Measurements from ENCODE around the gene GTPBP4.

GTPBP4 gene

GRCh38 chr10:955127-955819, 33.0 kb upstream of the GTPBP4 start:
- H3K9me3 ChIP-seq (ENCODE audit: control insufficient read depth in 1 of 2, low read length in 2 of 2) = no peaks in the 10 kb centered on the region
- H3K4me3 ChIP-seq (ENCODE audit: low read depth in 1 of 2, low read length in 2 of 2) = no peak overlapping the region
- H3K27ac ChIP-seq (ENCODE audit: low read length) = no peak overlapping the region
- no peaks in the 10 kb centered on the region for H3K4me1 ChIP-seq (ENCODE audit: control insufficient read depth in 1 of 2, insufficient read depth in 2 of 2, low read length in 2 of 2)
- H3K27me3 ChIP-seq (ENCODE audit: low read depth, low read length) = no peaks in the 10 kb centered on the region
- no peaks in the 10 kb centered on the region for H3K36me3 ChIP-seq (ENCODE audit: control insufficient read depth in 1 of 2, insufficient read depth in 2 of 2, low read length in 2 of 2)

DNA sequence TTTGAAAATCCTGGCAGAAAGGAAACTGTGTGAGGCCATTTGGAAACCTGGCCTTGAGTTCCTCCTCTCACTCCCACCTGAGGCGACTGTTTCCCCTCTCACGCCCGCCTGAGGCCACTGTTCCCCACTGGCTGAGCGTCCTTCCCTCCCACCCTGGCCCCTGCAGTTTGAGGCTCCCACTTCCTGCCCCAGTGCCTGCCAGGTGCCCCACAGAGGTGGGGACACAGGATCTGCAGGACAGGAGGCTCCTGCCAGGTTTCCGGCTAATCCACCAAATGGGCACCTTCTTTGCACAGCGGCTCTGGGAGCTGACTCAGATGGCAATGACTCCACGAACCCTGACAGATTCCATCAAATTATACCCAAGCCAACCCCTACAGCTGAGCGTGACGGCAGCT, 32.4 kb upstream of the GTPBP4 start:
- Histone ChIP-seq H3K27ac (ENCODE audit: low read length) (no peak overlapping the region), H3K4me3 (ENCODE audit: low read depth in 1 of 2, low read length in 2 of 2) (no peak overlapping the region)

DNA sequence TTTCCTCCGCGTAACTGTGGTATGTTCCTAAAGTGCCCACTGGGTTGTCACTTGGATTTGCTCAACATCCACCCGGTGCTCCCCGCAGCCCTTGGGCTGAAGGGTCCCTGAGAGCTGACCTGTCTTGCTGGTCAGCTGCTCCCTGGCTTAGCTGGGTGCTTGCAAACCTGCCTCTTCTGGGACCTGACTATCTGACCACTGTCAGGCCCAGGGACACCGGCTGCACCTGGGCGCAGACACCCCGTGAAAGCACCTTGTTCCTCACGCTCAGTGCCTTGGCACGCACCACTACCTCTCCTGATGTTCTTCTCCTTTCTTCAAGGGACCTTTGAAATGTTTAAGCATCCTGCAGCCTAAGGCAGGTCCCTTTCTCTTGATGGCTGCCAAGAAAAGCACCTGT, 30.1 kb upstream of the GTPBP4 start:
- no peaks in the 10 kb centered on the region for H3K4me1 ChIP-seq (ENCODE audit: control insufficient read depth in 1 of 2, insufficient read depth in 2 of 2, low read length in 2 of 2)
- H3K27ac ChIP-seq (ENCODE audit: low read length) = no peak overlapping the region
- no peaks in the 10 kb centered on the region for H3K36me3 ChIP-seq (ENCODE audit: control insufficient read depth in 1 of 2, insufficient read depth in 2 of 2, low read length in 2 of 2)
- H3K4me3 ChIP-seq (ENCODE audit: low read depth in 1 of 2, low read length in 2 of 2) = no peak overlapping the region
- H3K27me3 ChIP-seq (ENCODE audit: low read depth, low read length) = no peaks in the 10 kb centered on the region
- no peaks in the 10 kb centered on the region for H3K9me3 ChIP-seq (ENCODE audit: control insufficient read depth in 1 of 2, low read length in 2 of 2)

More for the DNA sequence above, 32.4 kb upstream of the GTPBP4 start:
- no peaks in the 10 kb centered on the region for H3K36me3 ChIP-seq (ENCODE audit: control insufficient read depth in 1 of 2, insufficient read depth in 2 of 2, low read length in 2 of 2)
- no peaks in the 10 kb centered on the region for H3K4me1 ChIP-seq (ENCODE audit: control insufficient read depth in 1 of 2, insufficient read depth in 2 of 2, low read length in 2 of 2)
- H3K9me3 ChIP-seq (ENCODE audit: control insufficient read depth in 1 of 2, low read length in 2 of 2) = no peaks in the 10 kb centered on the region
- H3K27me3 ChIP-seq (ENCODE audit: low read depth, low read length) = no peaks in the 10 kb centered on the region

GRCh38 chr10:958856-959255, 29.4 kb upstream of the GTPBP4 start:
- Histone ChIP-seq H3K27ac (ENCODE audit: low read length) (no peak overlapping the region), H3K36me3 (ENCODE audit: control insufficient read depth in 1 of 2, insufficient read depth in 2 of 2, low read length in 2 of 2) (no peaks in the 10 kb centered on the region), H3K27me3 (ENCODE audit: low read depth, low read length) (no peaks in the 10 kb centered on the region), H3K4me1 (ENCODE audit: control insufficient read depth in 1 of 2, insufficient read depth in 2 of 2, low read length in 2 of 2) (no peaks in the 10 kb centered on the region), H3K9me3 (ENCODE audit: control insufficient read depth in 1 of 2, low read length in 2 of 2) (no peaks in the 10 kb centered on the region), H3K4me3 (ENCODE audit: low read depth in 1 of 2, low read length in 2 of 2) (no peak overlapping the region)

- no peaks in the 10 kb centered on the region for H3K4me1 ChIP-seq (ENCODE audit: control insufficient read depth in 1 of 2, insufficient read depth in 2 of 2, low read length in 2 of 2)
- no peak overlapping the region for H3K4me3 ChIP-seq (ENCODE audit: low read depth in 1 of 2, low read length in 2 of 2)
- no peaks in the 10 kb centered on the region for H3K27me3 ChIP-seq (ENCODE audit: low read depth, low read length)
- no peaks in the 10 kb centered on the region for H3K36me3 ChIP-seq (ENCODE audit: control insufficient read depth in 1 of 2, insufficient read depth in 2 of 2, low read length in 2 of 2)
- H3K27ac ChIP-seq (ENCODE audit: low read length) = no peak overlapping the region
- H3K9me3 ChIP-seq (ENCODE audit: control insufficient read depth in 1 of 2, low read length in 2 of 2) = no peaks in the 10 kb centered on the region
Observed at GRCh38 chr10:962342-962741, 25.9 kb upstream of the GTPBP4 start.

- no peaks in the 10 kb centered on the region for H3K27me3 ChIP-seq (ENCODE audit: low read depth, low read length)
- no peak overlapping the region for H3K4me3 ChIP-seq (ENCODE audit: low read depth in 1 of 2, low read length in 2 of 2)
- no peaks in the 10 kb centered on the region for H3K4me1 ChIP-seq (ENCODE audit: control insufficient read depth in 1 of 2, insufficient read depth in 2 of 2, low read length in 2 of 2)
- H3K9me3 ChIP-seq (ENCODE audit: control insufficient read depth in 1 of 2, low read length in 2 of 2) = no peaks in the 10 kb centered on the region
- no peaks in the 10 kb centered on the region for H3K36me3 ChIP-seq (ENCODE audit: control insufficient read depth in 1 of 2, insufficient read depth in 2 of 2, low read length in 2 of 2)
- H3K27ac ChIP-seq (ENCODE audit: low read length) = no peak overlapping the region
Observed at GRCh38 chr10:963186-963585, 25.0 kb upstream of the GTPBP4 start.

GRCh38 chr10:963655-964054, 24.6 kb upstream of the GTPBP4 start:
- Histone ChIP-seq H3K36me3 (ENCODE audit: control insufficient read depth in 1 of 2, insufficient read depth in 2 of 2, low read length in 2 of 2) (no peaks in the 10 kb centered on the region), H3K27ac (ENCODE audit: low read length) (no peak overlapping the region), H3K9me3 (ENCODE audit: control insufficient read depth in 1 of 2, low read length in 2 of 2) (no peaks in the 10 kb centered on the region), H3K27me3 (ENCODE audit: low read depth, low read length) (no peaks in the 10 kb centered on the region), H3K4me1 (ENCODE audit: control insufficient read depth in 1 of 2, insufficient read depth in 2 of 2, low read length in 2 of 2) (no peaks in the 10 kb centered on the region), H3K4me3 (ENCODE audit: low read depth in 1 of 2, low read length in 2 of 2) (no peak overlapping the region)

DNA sequence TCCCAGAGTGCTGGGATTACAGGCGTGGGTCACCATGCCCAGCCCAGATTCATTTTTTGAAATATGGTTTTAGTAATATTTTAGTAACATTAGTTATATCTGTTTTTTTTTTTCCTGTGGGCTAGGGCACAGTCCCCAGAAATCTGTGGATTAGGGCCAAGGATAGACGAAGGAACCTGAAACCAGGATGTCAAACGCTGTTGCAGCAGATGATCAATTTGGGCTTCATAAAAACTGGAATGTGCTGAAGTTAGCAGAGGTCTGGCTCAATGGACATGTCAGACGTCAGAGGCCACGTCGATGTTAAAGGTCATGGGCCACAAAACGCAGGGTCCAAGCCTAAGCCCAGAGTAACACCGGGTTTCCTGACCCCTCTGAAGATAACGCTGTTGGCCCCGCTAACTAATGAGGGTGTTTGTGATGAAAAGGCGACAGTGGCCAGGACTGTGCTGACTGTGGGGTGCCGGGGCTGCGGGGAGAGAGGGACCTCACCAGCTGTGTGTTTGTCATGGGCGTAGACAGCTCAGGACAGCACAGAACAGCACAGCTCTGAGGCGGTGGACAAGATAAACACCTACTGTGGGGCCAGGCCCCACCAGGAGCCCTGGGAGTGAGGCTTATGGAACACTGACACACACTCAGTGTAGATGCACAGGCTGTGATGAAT, 23.8 kb upstream of the GTPBP4 start:
- Histone ChIP-seq H3K27ac (ENCODE audit: low read length) (no peak overlapping the region), H3K27me3 (ENCODE audit: low read depth, low read length) (no peaks in the 10 kb centered on the region), H3K4me3 (ENCODE audit: low read depth in 1 of 2, low read length in 2 of 2) (no peak overlapping the region), H3K4me1 (ENCODE audit: control insufficient read depth in 1 of 2, insufficient read depth in 2 of 2, low read length in 2 of 2) (no peaks in the 10 kb centered on the region), H3K9me3 (ENCODE audit: control insufficient read depth in 1 of 2, low read length in 2 of 2) (no peaks in the 10 kb centered on the region), H3K36me3 (ENCODE audit: control insufficient read depth in 1 of 2, insufficient read depth in 2 of 2, low read length in 2 of 2) (no peaks in the 10 kb centered on the region)

DNA sequence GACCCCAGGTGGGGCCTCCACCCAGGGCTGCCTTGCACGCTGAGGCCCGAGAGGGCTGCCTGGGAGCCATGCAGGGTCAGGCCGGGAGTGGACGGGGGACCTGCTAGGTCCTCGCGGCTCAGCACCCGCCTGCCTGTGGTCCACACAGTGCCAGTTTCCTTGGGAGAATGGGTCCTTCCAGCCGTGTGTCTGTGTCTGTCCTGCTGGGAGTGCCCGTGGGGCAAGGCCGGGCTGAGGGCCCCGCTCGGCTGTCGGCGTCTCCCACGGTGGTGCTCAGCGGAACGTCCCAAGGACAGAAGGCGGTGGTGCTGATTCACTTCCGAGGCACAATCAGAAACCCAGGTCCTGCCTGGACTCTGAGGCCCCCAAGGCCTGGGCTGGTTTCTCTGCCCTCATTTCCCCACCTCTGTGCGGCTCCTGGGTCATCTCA, 23.2 kb upstream of the GTPBP4 start:
- Histone ChIP-seq H3K4me3 (ENCODE audit: low read depth in 1 of 2, low read length in 2 of 2) (no peak overlapping the region), H3K27ac (ENCODE audit: low read length) (no peak overlapping the region), H3K27me3 (ENCODE audit: low read depth, low read length) (no peaks in the 10 kb centered on the region), H3K9me3 (ENCODE audit: control insufficient read depth in 1 of 2, low read length in 2 of 2) (no peaks in the 10 kb centered on the region), H3K36me3 (ENCODE audit: control insufficient read depth in 1 of 2, insufficient read depth in 2 of 2, low read length in 2 of 2) (no peaks in the 10 kb centered on the region), H3K4me1 (ENCODE audit: control insufficient read depth in 1 of 2, insufficient read depth in 2 of 2, low read length in 2 of 2) (no peaks in the 10 kb centered on the region)

DNA sequence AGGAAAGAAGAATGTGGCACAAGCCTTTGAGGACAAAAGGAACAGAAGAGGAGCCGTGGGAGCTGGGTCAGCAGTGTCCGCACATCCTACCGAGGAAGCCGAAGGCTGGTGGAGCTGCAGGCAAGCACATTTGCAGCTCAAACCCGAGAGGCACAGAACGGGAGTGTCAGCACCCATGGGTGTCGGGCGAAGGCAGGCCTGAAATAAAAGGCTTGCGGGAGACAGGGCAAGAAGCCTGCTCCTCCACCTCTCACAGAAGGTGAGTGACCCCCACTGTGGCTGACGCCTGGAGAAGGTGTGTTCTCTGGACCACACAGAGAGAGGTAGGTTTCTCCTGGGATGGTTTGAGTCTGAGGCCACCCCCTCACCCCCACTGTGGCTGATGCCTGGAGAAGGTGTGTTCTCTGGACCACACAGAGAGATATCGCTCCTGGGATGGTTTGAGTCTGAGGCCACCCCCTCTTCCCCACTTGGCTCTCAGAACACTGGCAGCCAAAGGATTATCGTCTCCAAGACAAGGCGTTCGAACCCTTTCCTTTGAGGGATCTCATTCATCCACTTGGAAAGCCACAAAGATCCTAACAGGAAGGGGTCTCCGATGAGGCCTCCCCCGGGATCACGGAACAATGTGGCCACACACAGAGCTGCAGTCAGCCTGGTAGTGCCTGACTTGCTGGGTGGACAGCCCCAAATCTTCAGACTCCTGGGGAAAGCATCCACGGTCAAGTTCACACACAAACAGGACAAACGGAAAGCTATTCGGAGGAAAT, 21.6 kb upstream of the GTPBP4 start:
- Histone ChIP-seq H3K27ac (ENCODE audit: low read length) (no peak overlapping the region), H3K4me1 (ENCODE audit: control insufficient read depth in 1 of 2, insufficient read depth in 2 of 2, low read length in 2 of 2) (peaks cover 0 to 10% of the 10 kb centered on the region in 2 donors), H3K36me3 (ENCODE audit: control insufficient read depth in 1 of 2, insufficient read depth in 2 of 2, low read length in 2 of 2) (no peaks in the 10 kb centered on the region), H3K9me3 (ENCODE audit: control insufficient read depth in 1 of 2, low read length in 2 of 2) (no peaks in the 10 kb centered on the region), H3K4me3 (ENCODE audit: low read depth in 1 of 2, low read length in 2 of 2) (no peak overlapping the region), H3K27me3 (ENCODE audit: low read depth, low read length) (no peaks in the 10 kb centered on the region)

DNA sequence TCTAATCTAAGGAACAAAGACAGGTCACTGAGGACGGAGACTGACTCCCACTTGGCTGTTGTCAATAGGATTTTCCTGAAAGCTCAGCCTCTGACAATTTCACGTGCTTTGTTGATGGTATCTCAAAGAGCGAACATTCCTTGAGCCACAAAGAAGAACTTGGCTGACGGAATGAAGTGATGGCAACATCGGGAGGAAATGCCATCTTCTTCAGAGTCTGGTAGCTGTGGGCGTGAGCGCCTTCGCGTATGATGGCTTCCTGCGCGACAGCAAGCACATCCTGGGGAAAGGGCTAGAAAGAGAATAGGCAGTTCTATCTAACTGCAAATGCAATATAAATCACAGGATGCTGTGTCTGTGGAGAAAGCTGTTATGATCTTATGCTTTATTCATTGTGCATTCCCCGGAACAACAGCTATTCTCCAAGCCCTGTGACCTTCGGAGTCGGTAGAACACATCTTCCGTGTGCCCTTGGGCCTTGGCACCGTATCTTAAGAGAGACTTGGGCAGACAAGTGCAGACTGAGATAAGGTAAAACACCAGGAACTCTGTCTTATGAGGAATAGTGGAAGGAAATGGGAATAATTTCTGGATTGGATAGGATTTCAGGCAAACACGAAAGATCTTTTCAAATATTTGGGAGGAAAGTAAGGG, 19.6 kb upstream of the GTPBP4 start:
- H3K27me3 ChIP-seq (ENCODE audit: low read depth, low read length) = no peaks in the 10 kb centered on the region
- H3K27ac ChIP-seq (ENCODE audit: low read length) = no peak overlapping the region
- H3K4me3 ChIP-seq (ENCODE audit: low read depth in 1 of 2, low read length in 2 of 2) = no peak overlapping the region
- peaks cover 0 to 10% of the 10 kb centered on the region in 2 donors for H3K4me1 ChIP-seq (ENCODE audit: control insufficient read depth in 1 of 2, insufficient read depth in 2 of 2, low read length in 2 of 2)
- H3K9me3 ChIP-seq (ENCODE audit: control insufficient read depth in 1 of 2, low read length in 2 of 2) = no peaks in the 10 kb centered on the region
- no peaks in the 10 kb centered on the region for H3K36me3 ChIP-seq (ENCODE audit: control insufficient read depth in 1 of 2, insufficient read depth in 2 of 2, low read length in 2 of 2)

Data from muscle layer of duodenum (tissue), 2 donors.